ENCODE data around the gene DUSP8. TPM values are rescaled to one million over a fixed set of nuclear protein-coding genes. Genes with fewer than 3 reads are reported as not detected.
"Not testable (repeated sequence)": the region's sequence is repeated elsewhere in the genome, so short reads cannot be mapped to it uniquely, and the experiment has no call there.

Gene DUSP8
- total RNA-seq, 2 experiments from 2014 or later, result not detected

DNA sequence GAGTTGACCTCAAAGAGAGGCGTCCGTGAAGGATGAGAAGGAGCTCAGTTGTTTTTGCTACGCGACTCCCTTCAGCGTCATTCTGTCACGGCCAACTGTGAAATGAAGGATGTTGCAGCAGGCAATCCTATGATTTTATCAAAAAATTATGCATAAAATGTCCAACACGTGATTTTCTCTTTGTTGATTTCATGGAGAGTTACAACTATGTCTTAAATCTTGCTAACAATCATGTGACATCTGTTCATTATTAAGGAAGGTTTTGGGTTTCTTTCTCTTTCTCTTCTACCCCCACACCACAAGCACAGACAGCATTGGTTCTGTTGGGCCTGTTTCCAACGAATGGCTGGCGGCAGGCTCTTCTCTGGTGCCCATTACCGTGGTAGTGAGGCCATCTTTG, 46.2 kb upstream of the DUSP8 start:
- TF ChIP-seq, protein P1, sequence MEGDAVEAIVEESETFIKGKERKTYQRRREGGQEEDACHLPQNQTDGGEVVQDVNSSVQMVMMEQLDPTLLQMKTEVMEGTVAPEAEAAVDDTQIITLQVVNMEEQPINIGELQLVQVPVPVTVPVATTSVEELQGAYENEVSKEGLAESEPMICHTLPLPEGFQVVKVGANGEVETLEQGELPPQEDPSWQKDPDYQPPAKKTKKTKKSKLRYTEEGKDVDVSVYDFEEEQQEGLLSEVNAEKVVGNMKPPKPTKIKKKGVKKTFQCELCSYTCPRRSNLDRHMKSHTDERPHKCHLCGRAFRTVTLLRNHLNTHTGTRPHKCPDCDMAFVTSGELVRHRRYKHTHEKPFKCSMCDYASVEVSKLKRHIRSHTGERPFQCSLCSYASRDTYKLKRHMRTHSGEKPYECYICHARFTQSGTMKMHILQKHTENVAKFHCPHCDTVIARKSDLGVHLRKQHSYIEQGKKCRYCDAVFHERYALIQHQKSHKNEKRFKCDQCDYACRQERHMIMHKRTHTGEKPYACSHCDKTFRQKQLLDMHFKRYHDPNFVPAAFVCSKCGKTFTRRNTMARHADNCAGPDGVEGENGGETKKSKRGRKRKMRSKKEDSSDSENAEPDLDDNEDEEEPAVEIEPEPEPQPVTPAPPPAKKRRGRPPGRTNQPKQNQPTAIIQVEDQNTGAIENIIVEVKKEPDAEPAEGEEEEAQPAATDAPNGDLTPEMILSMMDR (conservative IDR thresholded peaks at IDR 0.05; ENCODE audit: low read length), result no peak
- no peak for TF ChIP-seq EZH2phosphoT487 (IDR thresholded peaks at IDR 0.05; ENCODE audit: borderline replicate concordance, low read depth, low read length)
- no peaks in the 10 kb centered on the region for H3K36me3 ChIP-seq (ENCODE audit: insufficient read depth, low read length)
- no peak overlapping the region for H2AFZ ChIP-seq (ENCODE audit: low read length)
- intact Hi-C loops (cut with micrococcal nuclease; ENCODE audit: unreplicated experiment), result no loop called here
- H3K4me3 ChIP-seq (ENCODE audit: low read depth, low read length, poor library complexity, severe bottlenecking), result no peak overlapping the region
- no peak overlapping the region for H3K27ac ChIP-seq (ENCODE audit: low read depth, low read length, poor library complexity, severe bottlenecking)
- H3K9me2 ChIP-seq (ENCODE audit: insufficient read depth, low read length), result no peaks in the 10 kb centered on the region
- H3K4me2 ChIP-seq (ENCODE audit: low read length), result no peak overlapping the region
- DNase-seq (ENCODE audit: low spot score), result no peak
- H4K20me1 ChIP-seq (ENCODE audit: insufficient read depth, low read length), result no peaks in the 10 kb centered on the region
- no peaks in the 10 kb centered on the region for H3K9me3 ChIP-seq (ENCODE audit: low read length)
- ChIA-PET POLR2A (no interaction called here), CTCF (ENCODE audit: unreplicated experiment) (no interaction called here)
- H3K79me2 ChIP-seq (ENCODE audit: insufficient read depth, low read depth, low read length), result no peaks in the 10 kb centered on the region
- no peaks in the 10 kb centered on the region for H3K4me1 ChIP-seq (ENCODE audit: insufficient read depth, low read length, poor library complexity, severe bottlenecking)
- no TSS peak for BruUV-seq (replicated peaks)

DNA sequence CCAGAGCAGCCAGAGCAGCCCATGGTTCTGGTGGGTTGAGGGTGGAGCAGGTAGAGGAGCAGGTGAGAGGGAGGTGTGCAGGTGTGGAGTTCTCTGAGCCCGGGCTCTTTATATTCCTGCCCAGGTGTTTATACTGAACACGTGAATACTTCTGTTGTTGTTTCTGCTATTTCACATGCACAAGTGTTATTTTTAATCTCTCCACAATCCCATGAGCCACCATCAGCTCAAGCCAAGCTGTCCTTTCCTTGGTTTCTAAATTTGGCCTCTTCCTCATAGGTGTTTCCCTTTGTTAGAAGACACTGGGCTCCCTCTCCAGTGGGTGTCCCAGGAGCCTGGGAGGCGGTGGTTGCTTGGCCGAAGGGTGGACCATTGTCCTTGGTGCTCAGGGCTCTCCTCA, 36.3 kb upstream of the DUSP8 start, which contains the start of gene KRTAP5-3:
KRTAP5-3 (minus strand) TSS at position 101 of the 400 bp plus-strand sequence; CDS start at position 23, 78 bp downstream.
- H3K4me2 ChIP-seq (ENCODE audit: low read length), result no peak within 1 kb of the TSS
- no peaks in the 10 kb centered on the region for H3K36me3 ChIP-seq (ENCODE audit: insufficient read depth, low read length)
- ChIA-PET POLR2A (no interaction called here), CTCF (ENCODE audit: unreplicated experiment) (no interaction called here)
- DNase-seq (ENCODE audit: low spot score), result no peak
- H3K9me3 ChIP-seq (ENCODE audit: low read length), result no peaks in the 10 kb centered on the region
- H3K4me3 ChIP-seq (ENCODE audit: low read depth, low read length, poor library complexity, severe bottlenecking), result no peak within 1 kb of the TSS
- no peaks in the 10 kb centered on the region for H3K4me1 ChIP-seq (ENCODE audit: insufficient read depth, low read length, poor library complexity, severe bottlenecking)
- no peaks in the 10 kb centered on the region for H4K20me1 ChIP-seq (ENCODE audit: insufficient read depth, low read length)
- H3K27ac ChIP-seq (ENCODE audit: low read depth, low read length, poor library complexity, severe bottlenecking), result no peak within 1 kb of the TSS
- H2AFZ ChIP-seq (ENCODE audit: low read length), result no peak within 1 kb of the TSS
- H3K79me2 ChIP-seq (ENCODE audit: insufficient read depth, low read depth, low read length), result no peaks in the 10 kb centered on the region
- BruUV-seq (replicated peaks), result no TSS peak
- intact Hi-C loops (cut with micrococcal nuclease; ENCODE audit: unreplicated experiment), result no loop called here
- no peaks in the 10 kb centered on the region for H3K9me2 ChIP-seq (ENCODE audit: insufficient read depth, low read length)
- no peak for TF ChIP-seq EZH2phosphoT487 (IDR thresholded peaks at IDR 0.05; ENCODE audit: borderline replicate concordance, low read depth, low read length)
- TF ChIP-seq, protein P1 (conservative IDR thresholded peaks at IDR 0.05; ENCODE audit: low read length), result no peak

DNA sequence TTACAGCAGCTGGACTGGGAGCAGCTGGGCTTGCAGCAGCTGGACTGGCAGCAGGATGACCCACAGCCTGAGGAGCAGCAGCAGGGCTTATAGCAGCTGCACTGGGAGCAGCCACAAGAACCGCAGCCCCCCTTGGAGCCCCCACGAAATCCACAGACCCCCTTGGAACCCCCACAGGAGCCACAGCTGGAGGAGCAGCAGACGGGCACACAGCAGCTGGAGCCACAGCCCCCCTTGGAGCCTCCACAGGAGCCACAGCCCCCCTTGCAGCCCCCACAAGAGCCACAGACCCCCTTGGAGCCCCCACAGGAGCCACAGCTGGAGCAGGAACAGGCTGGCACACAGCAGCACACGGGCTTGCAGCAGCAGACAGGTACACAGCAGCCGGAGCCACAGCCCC, 35.8 kb upstream of the DUSP8 start:
- intact Hi-C loops (cut with micrococcal nuclease; ENCODE audit: unreplicated experiment); H3K4me1 ChIP-seq (ENCODE audit: insufficient read depth, low read length, poor library complexity, severe bottlenecking); H3K4me2 ChIP-seq (ENCODE audit: low read length); H3K9me2 ChIP-seq (ENCODE audit: insufficient read depth, low read length); H3K9me3 ChIP-seq (ENCODE audit: low read length); BruUV-seq (replicated peaks); POLR2A ChIA-PET; H3K36me3 ChIP-seq (ENCODE audit: insufficient read depth, low read length); DNase-seq (ENCODE audit: low spot score); H3K79me2 ChIP-seq (ENCODE audit: insufficient read depth, low read depth, low read length); H2AFZ ChIP-seq (ENCODE audit: low read length); CTCF ChIA-PET (ENCODE audit: unreplicated experiment); H4K20me1 ChIP-seq (ENCODE audit: insufficient read depth, low read length); H3K27ac ChIP-seq (ENCODE audit: low read depth, low read length, poor library complexity, severe bottlenecking); H3K4me3 ChIP-seq (ENCODE audit: low read depth, low read length, poor library complexity, severe bottlenecking): not testable (repeated sequence)

DNA sequence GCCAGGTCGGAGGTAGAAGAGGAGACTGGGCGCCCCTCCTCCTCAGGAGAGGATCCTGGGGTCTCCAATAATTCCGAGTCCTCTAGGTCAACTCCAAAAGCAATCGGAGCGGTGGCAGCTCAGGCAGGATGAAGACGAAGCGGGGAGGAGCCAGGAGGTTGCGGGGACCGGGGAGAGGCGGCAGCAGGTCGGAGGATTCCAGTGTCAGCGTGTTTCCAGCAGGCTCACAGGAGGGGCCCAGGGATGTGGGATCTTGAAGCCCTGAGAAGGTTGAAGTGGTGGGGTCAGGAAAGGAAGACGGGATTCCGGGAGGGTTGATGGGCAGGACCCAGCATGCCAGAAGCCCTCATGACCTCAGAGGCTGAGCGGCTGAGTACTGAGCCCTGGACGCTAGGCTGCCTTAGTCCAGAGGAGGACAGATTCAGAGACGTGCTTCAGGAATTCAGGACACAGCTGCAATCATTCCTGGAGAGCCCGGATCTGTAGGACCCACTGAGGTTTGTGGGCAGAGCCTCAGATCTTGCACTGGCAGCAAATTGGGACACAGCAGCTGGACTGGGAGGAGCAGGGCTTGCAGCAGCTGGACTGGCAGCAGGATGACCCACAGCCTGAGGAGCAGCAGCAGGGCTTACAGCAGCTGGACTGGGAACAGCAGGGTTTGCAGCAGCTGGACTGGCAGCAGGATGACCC, 35.2 kb upstream of the DUSP8 start:
- H3K4me1 ChIP-seq (ENCODE audit: insufficient read depth, low read length, poor library complexity, severe bottlenecking); intact Hi-C loops (cut with micrococcal nuclease; ENCODE audit: unreplicated experiment); H3K36me3 ChIP-seq (ENCODE audit: insufficient read depth, low read length); H3K4me2 ChIP-seq (ENCODE audit: low read length); H2AFZ ChIP-seq (ENCODE audit: low read length); H3K9me2 ChIP-seq (ENCODE audit: insufficient read depth, low read length); BruUV-seq (replicated peaks); H3K4me3 ChIP-seq (ENCODE audit: low read depth, low read length, poor library complexity, severe bottlenecking); CTCF ChIA-PET (ENCODE audit: unreplicated experiment); POLR2A ChIA-PET; H4K20me1 ChIP-seq (ENCODE audit: insufficient read depth, low read length); DNase-seq (ENCODE audit: low spot score); H3K9me3 ChIP-seq (ENCODE audit: low read length); H3K79me2 ChIP-seq (ENCODE audit: insufficient read depth, low read depth, low read length); H3K27ac ChIP-seq (ENCODE audit: low read depth, low read length, poor library complexity, severe bottlenecking): not testable (repeated sequence)

DNA sequence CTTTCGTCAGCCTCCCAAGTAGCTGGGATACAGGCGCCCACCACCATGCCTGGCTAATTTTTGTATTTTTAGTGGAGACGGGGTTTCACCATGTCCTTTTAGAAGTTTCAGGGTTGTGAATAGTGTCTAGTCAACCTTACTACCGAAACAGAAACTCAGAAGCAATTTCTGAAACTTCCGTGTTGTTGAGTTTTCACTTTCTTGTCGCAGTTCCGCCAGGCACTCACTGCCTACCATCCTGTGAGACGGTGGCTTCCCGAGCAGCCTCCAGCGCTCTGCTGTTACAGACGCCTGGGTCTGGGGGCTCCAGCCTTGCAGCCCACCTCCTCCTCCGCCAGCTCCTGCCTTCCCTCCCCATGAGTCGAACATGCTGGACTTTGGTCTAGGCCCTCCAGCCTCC, 33.9 kb upstream of the DUSP8 start:
- POLR2A ChIA-PET, result interaction anchor here (0.7 kb wide), 1 partner anchor 22 kb away, joined by 3 read pairs; no protein-coding TSS in a partner anchor
- H3K9me2 ChIP-seq (ENCODE audit: insufficient read depth, low read length); CTCF ChIA-PET (ENCODE audit: unreplicated experiment); BruUV-seq (replicated peaks); H3K27ac ChIP-seq (ENCODE audit: low read depth, low read length, poor library complexity, severe bottlenecking); H3K9me3 ChIP-seq (ENCODE audit: low read length); intact Hi-C loops (cut with micrococcal nuclease; ENCODE audit: unreplicated experiment); H3K36me3 ChIP-seq (ENCODE audit: insufficient read depth, low read length); H4K20me1 ChIP-seq (ENCODE audit: insufficient read depth, low read length); H3K4me1 ChIP-seq (ENCODE audit: insufficient read depth, low read length, poor library complexity, severe bottlenecking); H3K79me2 ChIP-seq (ENCODE audit: insufficient read depth, low read depth, low read length); H3K4me3 ChIP-seq (ENCODE audit: low read depth, low read length, poor library complexity, severe bottlenecking): not testable (repeated sequence)
- peak overlapping the region; percentile 57; the same call in 1 of the 2 replicates for H2AFZ ChIP-seq (ENCODE audit: low read length)
- H3K4me2 ChIP-seq (ENCODE audit: low read length), result peak overlapping the region; percentile 39; the same call in 1 of the 2 replicates
- DNase-seq (ENCODE audit: low spot score), result peak; percentile 23
